ENCODE data around the gene ABT1. TPM values are rescaled to one million over a fixed set of nuclear protein-coding genes. Genes with fewer than 3 reads are reported as not detected.

The ABT1 gene
- total RNA-seq, 1 experiment from 2014 or later: 23.7 TPM

GRCh38 chr6:26604026-26604425, 7.3 kb downstream of the ABT1 start:
- no peak overlapping the region for H3K4me2 ChIP-seq (ENCODE audit: low read depth, low read length, poor library complexity, severe bottlenecking)
- no peaks in the 10 kb centered on the region; the same call in 1 of the 2 replicates for H4K20me1 ChIP-seq (ENCODE audit: insufficient read depth, low read depth, low read length)
- peaks cover 5% of the 10 kb centered on the region; the same call in 1 of the 2 replicates for H3K36me3 ChIP-seq (ENCODE audit: insufficient read depth, low read length)
- no peaks in the 10 kb centered on the region for H3K4me1 ChIP-seq (ENCODE audit: low read length)
- H2AFZ ChIP-seq (ENCODE audit: low read length): no peak overlapping the region
- no peak for DNase-seq
- no peak overlapping the region for H3K9ac ChIP-seq (ENCODE audit: low read length)
- H3K9me2 ChIP-seq (replicated peaks; ENCODE audit: insufficient read depth, low read length): no peaks in the 10 kb centered on the region
- no peaks in the 10 kb centered on the region for H3K27me3 ChIP-seq (ENCODE audit: low read length)
- no peaks in the 10 kb centered on the region for H3K9me3 ChIP-seq (ENCODE audit: low read length)
- H3K79me2 ChIP-seq (ENCODE audit: low read length): no peaks in the 10 kb centered on the region
- no peak overlapping the region for H3K27ac ChIP-seq (ENCODE audit: low read length)
- no peak overlapping the region for H3K4me3 ChIP-seq (ENCODE audit: low read length)

GRCh38 chr6:26604797-26605196, 8.0 kb downstream of the ABT1 start:
- H3K36me3 ChIP-seq (ENCODE audit: insufficient read depth, low read length): no peaks in the 10 kb centered on the region
- H3K9ac ChIP-seq (ENCODE audit: low read length): no peak overlapping the region
- no peaks in the 10 kb centered on the region for H3K9me3 ChIP-seq (ENCODE audit: low read length)
- H4K20me1 ChIP-seq (ENCODE audit: insufficient read depth, low read depth, low read length): no peaks in the 10 kb centered on the region
- H3K9me2 ChIP-seq (replicated peaks; ENCODE audit: insufficient read depth, low read length): no peaks in the 10 kb centered on the region
- no peak for DNase-seq
- H3K4me2 ChIP-seq (ENCODE audit: low read depth, low read length, poor library complexity, severe bottlenecking): no peak overlapping the region
- no peak overlapping the region for H3K4me3 ChIP-seq (ENCODE audit: low read length)
- H2AFZ ChIP-seq (ENCODE audit: low read length): no peak overlapping the region
- no peaks in the 10 kb centered on the region for H3K79me2 ChIP-seq (ENCODE audit: low read length)
- H3K27me3 ChIP-seq (ENCODE audit: low read length): no peaks in the 10 kb centered on the region
- no peak overlapping the region for H3K27ac ChIP-seq (ENCODE audit: low read length)
- no peaks in the 10 kb centered on the region for H3K4me1 ChIP-seq (ENCODE audit: low read length)

- H3K9ac ChIP-seq (ENCODE audit: low read length): 0 out of 2 replicates have a peak overlapping the region, but pooled peaks have one; percentile 9
- H3K79me2 ChIP-seq (ENCODE audit: low read length): no peaks in the 10 kb centered on the region
- DNase-seq: peak; percentile 87
- no peak overlapping the region for H3K4me3 ChIP-seq (ENCODE audit: low read length)
- H3K9me2 ChIP-seq (replicated peaks; ENCODE audit: insufficient read depth, low read length): no peaks in the 10 kb centered on the region
- H3K27me3 ChIP-seq (ENCODE audit: low read length): no peaks in the 10 kb centered on the region
- peak overlapping the region; percentile 17; the same call in 1 of the 2 replicates for H2AFZ ChIP-seq (ENCODE audit: low read length)
- H3K9me3 ChIP-seq (ENCODE audit: low read length): no peaks in the 10 kb centered on the region
- no peaks in the 10 kb centered on the region for H4K20me1 ChIP-seq (ENCODE audit: insufficient read depth, low read depth, low read length)
- H3K36me3 ChIP-seq (ENCODE audit: insufficient read depth, low read length): no peaks in the 10 kb centered on the region
- H3K4me1 ChIP-seq (ENCODE audit: low read length): no peaks in the 10 kb centered on the region
- peak overlapping the region; percentile 25 for H3K4me2 ChIP-seq (ENCODE audit: low read depth, low read length, poor library complexity, severe bottlenecking)
- no peak overlapping the region for H3K27ac ChIP-seq (ENCODE audit: low read length)
Observed at GRCh38 chr6:26607434-26608230, 10.9 kb downstream of the ABT1 start.

GRCh38 chr6:26609463-26609862, 12.7 kb downstream of the ABT1 start:
- no peak overlapping the region for H2AFZ ChIP-seq (ENCODE audit: low read length)
- DNase-seq: no peak
- no peaks in the 10 kb centered on the region for H3K79me2 ChIP-seq (ENCODE audit: low read length)
- no peak overlapping the region for H3K4me2 ChIP-seq (ENCODE audit: low read depth, low read length, poor library complexity, severe bottlenecking)
- no peak overlapping the region for H3K4me3 ChIP-seq (ENCODE audit: low read length)
- no peaks in the 10 kb centered on the region for H3K9me2 ChIP-seq (replicated peaks; ENCODE audit: insufficient read depth, low read length)
- H3K4me1 ChIP-seq (ENCODE audit: low read length): no peaks in the 10 kb centered on the region
- H3K9me3 ChIP-seq (ENCODE audit: low read length): no peaks in the 10 kb centered on the region
- no peak overlapping the region for H3K9ac ChIP-seq (ENCODE audit: low read length)
- H3K36me3 ChIP-seq (ENCODE audit: insufficient read depth, low read length): no peaks in the 10 kb centered on the region
- no peaks in the 10 kb centered on the region for H4K20me1 ChIP-seq (ENCODE audit: insufficient read depth, low read depth, low read length)
- H3K27ac ChIP-seq (ENCODE audit: low read length): no peak overlapping the region
- H3K27me3 ChIP-seq (ENCODE audit: low read length): no peaks in the 10 kb centered on the region

- Histone ChIP-seq H3K79me2 (ENCODE audit: low read length) (no peaks in the 10 kb centered on the region), H3K27ac (ENCODE audit: low read length) (no peak overlapping the region), H3K9ac (ENCODE audit: low read length) (no peak overlapping the region), H3K9me3 (ENCODE audit: low read length) (no peaks in the 10 kb centered on the region), H2AFZ (ENCODE audit: low read length) (no peak overlapping the region), H3K27me3 (ENCODE audit: low read length) (no peaks in the 10 kb centered on the region), H4K20me1 (ENCODE audit: insufficient read depth, low read depth, low read length) (no peaks in the 10 kb centered on the region), H3K4me2 (ENCODE audit: low read depth, low read length, poor library complexity, severe bottlenecking) (no peak overlapping the region), H3K36me3 (ENCODE audit: insufficient read depth, low read length) (no peaks in the 10 kb centered on the region), H3K4me1 (ENCODE audit: low read length) (no peaks in the 10 kb centered on the region), H3K4me3 (ENCODE audit: low read length) (no peak overlapping the region), H3K9me2 (replicated peaks; ENCODE audit: insufficient read depth, low read length) (no peaks in the 10 kb centered on the region)
- no peak for DNase-seq
Observed at GRCh38 chr6:26611599-26611998, 14.8 kb downstream of the ABT1 start.

GRCh38 chr6:26613201-26613600, 16.4 kb downstream of the ABT1 start:
- Histone ChIP-seq H2AFZ (ENCODE audit: low read length) (no peak overlapping the region), H3K27me3 (ENCODE audit: low read length) (no peaks in the 10 kb centered on the region), H4K20me1 (ENCODE audit: insufficient read depth, low read depth, low read length) (no peaks in the 10 kb centered on the region), H3K9me3 (ENCODE audit: low read length) (no peaks in the 10 kb centered on the region), H3K4me3 (ENCODE audit: low read length) (no peak overlapping the region), H3K36me3 (ENCODE audit: insufficient read depth, low read length) (no peaks in the 10 kb centered on the region), H3K79me2 (ENCODE audit: low read length) (no peaks in the 10 kb centered on the region), H3K9ac (ENCODE audit: low read length) (no peak overlapping the region), H3K9me2 (replicated peaks; ENCODE audit: insufficient read depth, low read length) (no peaks in the 10 kb centered on the region), H3K4me1 (ENCODE audit: low read length) (no peaks in the 10 kb centered on the region), H3K27ac (ENCODE audit: low read length) (no peak overlapping the region), H3K4me2 (ENCODE audit: low read depth, low read length, poor library complexity, severe bottlenecking) (no peak overlapping the region)
- DNase-seq: no peak

- Histone ChIP-seq H3K27ac (ENCODE audit: low read length) (no peak overlapping the region), H3K9me3 (ENCODE audit: low read length) (no peaks in the 10 kb centered on the region), H2AFZ (ENCODE audit: low read length) (no peak overlapping the region), H3K4me2 (ENCODE audit: low read depth, low read length, poor library complexity, severe bottlenecking) (no peak overlapping the region), H3K9ac (ENCODE audit: low read length) (no peak overlapping the region), H3K27me3 (ENCODE audit: low read length) (no peaks in the 10 kb centered on the region), H3K9me2 (replicated peaks; ENCODE audit: insufficient read depth, low read length) (no peaks in the 10 kb centered on the region), H3K36me3 (ENCODE audit: insufficient read depth, low read length) (no peaks in the 10 kb centered on the region), H3K4me3 (ENCODE audit: low read length) (no peak overlapping the region), H3K4me1 (ENCODE audit: low read length) (no peaks in the 10 kb centered on the region), H3K79me2 (ENCODE audit: low read length) (no peaks in the 10 kb centered on the region), H4K20me1 (ENCODE audit: insufficient read depth, low read depth, low read length) (no peaks in the 10 kb centered on the region)
- DNase-seq: no peak
Observed at GRCh38 chr6:26613689-26614683, 17.2 kb downstream of the ABT1 start.

GRCh38 chr6:26623339-26623859, 26.6 kb downstream of the ABT1 start:
- Histone ChIP-seq H3K4me3 (ENCODE audit: low read length) (no peak overlapping the region), H3K79me2 (ENCODE audit: low read length) (no peaks in the 10 kb centered on the region), H4K20me1 (ENCODE audit: insufficient read depth, low read depth, low read length) (no peaks in the 10 kb centered on the region), H3K27ac (ENCODE audit: low read length) (no peak overlapping the region), H3K9me2 (replicated peaks; ENCODE audit: insufficient read depth, low read length) (no peaks in the 10 kb centered on the region), H3K36me3 (ENCODE audit: insufficient read depth, low read length) (no peaks in the 10 kb centered on the region), H3K4me1 (ENCODE audit: low read length) (no peaks in the 10 kb centered on the region), H3K27me3 (ENCODE audit: low read length) (no peaks in the 10 kb centered on the region), H3K9me3 (ENCODE audit: low read length) (no peaks in the 10 kb centered on the region), H3K9ac (ENCODE audit: low read length) (no peak overlapping the region), H3K4me2 (ENCODE audit: low read depth, low read length, poor library complexity, severe bottlenecking) (no peak overlapping the region), H2AFZ (ENCODE audit: low read length) (no peak overlapping the region)
- no peak for DNase-seq

All from Karpas-422 (cell line).